Mesothelial cell of epicardium (in vitro differentiated cells): Measurements from ENCODE around the gene ADH5. TPM values are rescaled to one million over a fixed set of nuclear protein-coding genes. Genes with fewer than 3 reads are reported as not detected.

Source experiments
- DNase-seq, 2 experiments: peaks; one replicate each; pipeline ENCODE4 v3.0.0; 2021; ENCODE audit warnings: low spot score in 2 of 2; ENCODE audit not compliant: unreplicated experiment in 2 of 2
- H3K27ac Mint-ChIP-seq: 2 replicates; pipeline ENCODE4 v1.8.0; 2021; ENCODE audit warnings: mixed read lengths
- H3K27me3 Mint-ChIP-seq: 2 replicates; pipeline ENCODE4 v1.8.0; 2021; ENCODE audit warnings: low read depth, mixed read lengths
- H3K36me3 Mint-ChIP-seq: 2 replicates; pipeline ENCODE4 v1.8.0; 2021; ENCODE audit warnings: mixed read lengths
- H3K4me1 Mint-ChIP-seq: 2 replicates; pipeline ENCODE4 v1.8.0; 2021; ENCODE audit warnings: mixed read lengths
- H3K4me3 Mint-ChIP-seq: 2 replicates; pipeline ENCODE4 v1.8.0; 2021; ENCODE audit warnings: mild to moderate bottlenecking, moderate library complexity, mixed read lengths
- H3K9me3 Mint-ChIP-seq: 2 replicates; pipeline ENCODE4 v1.8.0; 2021; ENCODE audit warnings: mixed read lengths
- CTCF ChIP-seq: fragments of 200-600 bp; sonication (generic); IDR thresholded peaks from one replicate; pipeline ENCODE4 v1.5.0; 2021; ENCODE audit warnings: antibody characterized with exemption; ENCODE audit not compliant: unreplicated experiment
- total RNA-seq: library from RNA; stranded (reverse); gene quantifications from 3 replicates; pipeline ENCODE4 v1.2.1, GENCODE V29; 2021

Gene ADH5
- total RNA-seq, 1 donor from 2014 or later, result 125 TPM

GRCh38 chr4:99079625-99080295 lies 8.8 kb downstream of the ADH5 start:
- Mint-ChIP-seq H3K27ac (no peak overlapping the region), H3K4me3 (no peak overlapping the region), H3K9me3 (no peaks in the 10 kb centered on the region), H3K4me1 (no peaks in the 10 kb centered on the region), H3K36me3 (peaks cover 42% of the 10 kb centered on the region), H3K27me3 (no peaks in the 10 kb centered on the region)
- TF ChIP-seq CTCF, result no peak
- DNase-seq, result no peak

- H3K9me3 Mint-ChIP-seq, result no peaks in the 10 kb centered on the region
- no peaks in the 10 kb centered on the region for H3K4me1 Mint-ChIP-seq
- TF ChIP-seq CTCF, result no peak
- H3K27me3 Mint-ChIP-seq, result no peaks in the 10 kb centered on the region
- no peak overlapping the region for H3K27ac Mint-ChIP-seq
- DNase-seq, result no peak
- H3K4me3 Mint-ChIP-seq, result no peak overlapping the region
- H3K36me3 Mint-ChIP-seq, result peaks cover 45% of the 10 kb centered on the region
Measured at GRCh38 chr4:99078931-99079624, 9.5 kb downstream of the ADH5 start.

GRCh38 chr4:99078336-99078735 lies 10.3 kb downstream of the ADH5 start:
- TF ChIP-seq CTCF, result no peak
- no peak overlapping the region for H3K27ac Mint-ChIP-seq
- DNase-seq, result no peak
- H3K27me3 Mint-ChIP-seq, result no peaks in the 10 kb centered on the region
- peaks cover 46% of the 10 kb centered on the region for H3K36me3 Mint-ChIP-seq
- H3K9me3 Mint-ChIP-seq, result no peaks in the 10 kb centered on the region
- H3K4me1 Mint-ChIP-seq, result no peaks in the 10 kb centered on the region
- no peak overlapping the region for H3K4me3 Mint-ChIP-seq

GRCh38 chr4:99077177-99077576 lies 11.4 kb downstream of the ADH5 start:
- Mint-ChIP-seq H3K4me3 (no peak overlapping the region), H3K36me3 (peaks cover 54% of the 10 kb centered on the region), H3K4me1 (no peaks in the 10 kb centered on the region), H3K27ac (no peak overlapping the region), H3K27me3 (no peaks in the 10 kb centered on the region), H3K9me3 (no peaks in the 10 kb centered on the region)
- DNase-seq, result no peak
- TF ChIP-seq CTCF, result no peak

- no peak for TF ChIP-seq CTCF
- Mint-ChIP-seq H3K27me3 (no peaks in the 10 kb centered on the region), H3K4me3 (no peak overlapping the region), H3K36me3 (peaks cover 51% of the 10 kb centered on the region), H3K27ac (no peak overlapping the region), H3K9me3 (no peaks in the 10 kb centered on the region), H3K4me1 (no peaks in the 10 kb centered on the region)
- no peak for DNase-seq
Measured at GRCh38 chr4:99076292-99076976, 12.2 kb downstream of the ADH5 start.
